ENCODE results near the gene LRSAM1.

GRCh38 chr9:127514468-127514867 is 63.2 kb downstream of the LRSAM1 start:
- TF ChIP-seq TAF1 (IDR thresholded peaks at IDR 0.05; ENCODE audit: borderline replicate concordance, insufficient read depth, low read length) (no peak), REST (IDR thresholded peaks at IDR 0.05; ENCODE audit: insufficient read depth in 1 of 2, low read depth in 2 of 2, low read length in 2 of 2) (no peak), POLR2AphosphoS5 (IDR thresholded peaks at IDR 0.05; ENCODE audit: low read depth, low read length) (no peak), SIN3A (IDR thresholded peaks at IDR 0.05; ENCODE audit: borderline replicate concordance, insufficient read depth, low read length) (no peak), FOXP2 (optimal IDR thresholded peaks at IDR 0.05; ENCODE audit: borderline replicate concordance, extremely low read depth, extremely low read length, insufficient read depth) (no peak)
